Measurements from ENCODE around the gene TNS2.
A peak's percentile ranks its signal among the peaks of the same experiment; 100 is the strongest.

The TNS2 gene

DNA sequence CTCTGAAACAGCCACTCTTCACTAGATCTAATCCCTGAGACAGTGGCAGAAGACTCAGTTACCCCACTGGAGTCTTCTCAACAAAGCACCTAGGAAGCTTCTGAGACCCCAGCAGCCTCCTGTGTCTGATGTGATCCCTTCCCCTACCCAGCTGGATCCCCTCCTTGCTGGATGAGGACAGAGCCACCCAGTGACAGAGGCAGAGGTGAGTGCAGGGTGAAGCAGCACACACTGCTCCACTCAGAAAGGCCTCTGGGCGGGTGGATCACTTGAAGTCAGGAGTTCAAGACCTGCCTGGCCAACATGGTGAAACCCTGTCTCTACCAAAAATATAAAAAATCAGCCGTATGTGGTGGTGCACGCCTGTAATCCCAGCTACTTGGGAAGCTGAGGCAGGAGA is 26.6 kb downstream of the TNS2 start:
- no peak overlapping the region for H3K4me3 ChIP-seq (ENCODE audit: low read depth, low read length)
- H3K27me3 ChIP-seq (ENCODE audit: control insufficient read depth, insufficient read depth, low read length): peaks cover 13% of the 10 kb centered on the region
- peaks cover 8% of the 10 kb centered on the region for H3K4me1 ChIP-seq (ENCODE audit: control insufficient read depth, insufficient read depth, low read length)
- no peaks in the 10 kb centered on the region for H3K9me3 ChIP-seq (ENCODE audit: control insufficient read depth, insufficient read depth, low read length)
- H3K36me3 ChIP-seq (ENCODE audit: control insufficient read depth, insufficient read depth, low read length): peaks cover 2% of the 10 kb centered on the region
- no peak overlapping the region for H3K9ac ChIP-seq (ENCODE audit: low read depth, low read length)

DNA sequence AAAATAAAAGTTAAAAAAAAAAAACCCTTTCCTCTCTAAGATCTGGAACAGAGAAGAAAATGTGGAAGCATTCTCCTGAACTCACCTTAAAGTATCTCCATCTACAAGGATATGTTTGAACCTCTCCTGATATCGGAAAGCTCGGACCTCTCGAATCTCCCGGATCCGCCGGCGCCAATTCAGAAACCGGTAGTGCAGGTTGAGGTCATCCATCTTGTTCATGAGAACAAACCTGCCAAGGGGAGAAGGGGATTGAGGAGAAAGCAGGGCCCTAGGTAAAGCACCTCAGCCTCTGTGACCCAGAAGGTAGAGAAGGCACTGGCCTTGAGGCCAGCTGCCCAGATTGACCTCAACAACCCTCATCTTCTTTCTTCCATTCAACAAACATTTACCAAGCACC is 27.2 kb downstream of the TNS2 start:
- H3K4me1 ChIP-seq (ENCODE audit: control insufficient read depth, insufficient read depth, low read length): peaks cover 5% of the 10 kb centered on the region
- H3K9ac ChIP-seq (ENCODE audit: low read depth, low read length): no peak overlapping the region
- no peak overlapping the region for H3K4me3 ChIP-seq (ENCODE audit: low read depth, low read length)
- peaks cover 2% of the 10 kb centered on the region for H3K36me3 ChIP-seq (ENCODE audit: control insufficient read depth, insufficient read depth, low read length)
- peaks cover 13% of the 10 kb centered on the region for H3K27me3 ChIP-seq (ENCODE audit: control insufficient read depth, insufficient read depth, low read length)
- no peaks in the 10 kb centered on the region for H3K9me3 ChIP-seq (ENCODE audit: control insufficient read depth, insufficient read depth, low read length)

GRCh38 chr12:53078425-53079225 is 28.8 kb downstream of the TNS2 start:
- Histone ChIP-seq H3K4me1 (ENCODE audit: control insufficient read depth, insufficient read depth, low read length) (no peaks in the 10 kb centered on the region), H3K36me3 (ENCODE audit: control insufficient read depth, insufficient read depth, low read length) (peaks cover 2% of the 10 kb centered on the region), H3K27me3 (ENCODE audit: control insufficient read depth, insufficient read depth, low read length) (peaks cover 13% of the 10 kb centered on the region), H3K9me3 (ENCODE audit: control insufficient read depth, insufficient read depth, low read length) (no peaks in the 10 kb centered on the region), H3K4me3 (ENCODE audit: low read depth, low read length) (peak overlapping the region; percentile 61), H3K9ac (ENCODE audit: low read depth, low read length) (peak overlapping the region; percentile 63)

DNA sequence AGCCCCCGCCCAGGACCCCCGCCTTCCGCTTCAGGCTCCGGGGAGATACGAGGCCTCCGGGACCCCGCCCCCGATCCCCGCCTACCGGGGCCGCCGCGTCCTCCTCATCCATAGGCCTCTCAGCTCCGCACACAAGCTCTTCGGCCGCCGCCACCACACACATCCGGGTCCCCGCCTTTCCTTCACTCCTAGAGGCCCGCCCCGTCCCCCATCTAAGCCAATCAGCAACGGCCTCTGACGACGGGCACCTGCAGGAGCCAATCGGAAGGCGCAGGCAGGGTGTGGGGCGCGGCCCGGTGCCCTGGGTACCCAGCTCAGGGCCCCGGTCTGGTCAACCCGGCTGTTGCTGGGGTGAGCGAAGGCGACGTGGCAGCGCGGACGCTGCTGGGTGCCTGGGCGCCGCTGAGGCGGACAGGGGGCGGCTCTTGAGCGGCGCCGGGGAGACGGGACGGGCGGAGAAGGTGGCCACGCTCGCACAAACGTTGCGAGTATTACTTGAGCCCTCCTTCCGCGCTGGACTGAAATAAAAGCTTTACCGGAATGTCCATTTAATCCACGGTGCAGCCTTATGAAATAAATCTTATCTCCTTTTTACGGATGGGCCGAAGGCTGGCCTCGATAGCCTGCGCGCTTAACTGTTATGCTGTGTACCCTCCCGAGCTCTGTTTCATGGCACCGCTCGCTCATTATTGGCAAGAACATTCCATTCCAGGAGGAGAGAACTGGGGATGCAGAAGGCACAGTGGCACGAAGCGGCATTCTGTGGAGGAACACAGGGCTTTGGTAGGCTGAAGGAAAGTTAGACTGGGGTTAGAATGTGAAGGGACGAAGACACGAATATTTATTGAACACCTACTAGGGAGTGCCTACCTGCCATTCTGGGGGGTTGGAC is 29.6 kb downstream of the TNS2 start, which contains the start of gene SPRYD3:
TSS of gene SPRYD3 (minus strand) at position 165 of the 892 bp plus-strand sequence. CDS start at position 108, 57 bp downstream.
- peak within 1 kb of the TSS; percentile 61 for H3K4me3 ChIP-seq (ENCODE audit: low read depth, low read length)
- H3K36me3 ChIP-seq (ENCODE audit: control insufficient read depth, insufficient read depth, low read length): peaks cover 2% of the 10 kb centered on the region
- peaks cover 13% of the 10 kb centered on the region for H3K27me3 ChIP-seq (ENCODE audit: control insufficient read depth, insufficient read depth, low read length)
- peak within 1 kb of the TSS; percentile 63 for H3K9ac ChIP-seq (ENCODE audit: low read depth, low read length)
- no peaks in the 10 kb centered on the region for H3K4me1 ChIP-seq (ENCODE audit: control insufficient read depth, insufficient read depth, low read length)
- H3K9me3 ChIP-seq (ENCODE audit: control insufficient read depth, insufficient read depth, low read length): no peaks in the 10 kb centered on the region

GRCh38 chr12:53082637-53083175 is 32.8 kb downstream of the TNS2 start:
- Histone ChIP-seq H3K27me3 (ENCODE audit: control insufficient read depth, insufficient read depth, low read length) (peaks cover 13% of the 10 kb centered on the region), H3K9me3 (ENCODE audit: control insufficient read depth, insufficient read depth, low read length) (no peaks in the 10 kb centered on the region), H3K36me3 (ENCODE audit: control insufficient read depth, insufficient read depth, low read length) (no peaks in the 10 kb centered on the region), H3K9ac (ENCODE audit: low read depth, low read length) (no peak overlapping the region), H3K4me3 (ENCODE audit: low read depth, low read length) (no peak overlapping the region), H3K4me1 (ENCODE audit: control insufficient read depth, insufficient read depth, low read length) (no peaks in the 10 kb centered on the region)

- Histone ChIP-seq H3K36me3 (ENCODE audit: control insufficient read depth, insufficient read depth, low read length) (no peaks in the 10 kb centered on the region), H3K4me1 (ENCODE audit: control insufficient read depth, insufficient read depth, low read length) (no peaks in the 10 kb centered on the region), H3K4me3 (ENCODE audit: low read depth, low read length) (no peak overlapping the region), H3K9ac (ENCODE audit: low read depth, low read length) (no peak overlapping the region), H3K9me3 (ENCODE audit: control insufficient read depth, insufficient read depth, low read length) (no peaks in the 10 kb centered on the region), H3K27me3 (ENCODE audit: control insufficient read depth, insufficient read depth, low read length) (peaks cover 5% of the 10 kb centered on the region)
Measured at GRCh38 chr12:53086361-53086760, 36.5 kb downstream of the TNS2 start.

GRCh38 chr12:53090105-53090504 is 40.2 kb downstream of the TNS2 start:
- Histone ChIP-seq H3K4me1 (ENCODE audit: control insufficient read depth, insufficient read depth, low read length) (peaks cover 4% of the 10 kb centered on the region), H3K4me3 (ENCODE audit: low read depth, low read length) (no peak overlapping the region), H3K36me3 (ENCODE audit: control insufficient read depth, insufficient read depth, low read length) (no peaks in the 10 kb centered on the region), H3K9me3 (ENCODE audit: control insufficient read depth, insufficient read depth, low read length) (no peaks in the 10 kb centered on the region), H3K9ac (ENCODE audit: low read depth, low read length) (no peak overlapping the region), H3K27me3 (ENCODE audit: control insufficient read depth, insufficient read depth, low read length) (peaks cover 14% of the 10 kb centered on the region)

GRCh38 chr12:53090554-53090953 is 40.7 kb downstream of the TNS2 start:
- Histone ChIP-seq H3K36me3 (ENCODE audit: control insufficient read depth, insufficient read depth, low read length) (no peaks in the 10 kb centered on the region), H3K4me1 (ENCODE audit: control insufficient read depth, insufficient read depth, low read length) (peaks cover 4% of the 10 kb centered on the region), H3K27me3 (ENCODE audit: control insufficient read depth, insufficient read depth, low read length) (peaks cover 14% of the 10 kb centered on the region), H3K9me3 (ENCODE audit: control insufficient read depth, insufficient read depth, low read length) (no peaks in the 10 kb centered on the region), H3K9ac (ENCODE audit: low read depth, low read length) (no peak overlapping the region), H3K4me3 (ENCODE audit: low read depth, low read length) (no peak overlapping the region)

DNA sequence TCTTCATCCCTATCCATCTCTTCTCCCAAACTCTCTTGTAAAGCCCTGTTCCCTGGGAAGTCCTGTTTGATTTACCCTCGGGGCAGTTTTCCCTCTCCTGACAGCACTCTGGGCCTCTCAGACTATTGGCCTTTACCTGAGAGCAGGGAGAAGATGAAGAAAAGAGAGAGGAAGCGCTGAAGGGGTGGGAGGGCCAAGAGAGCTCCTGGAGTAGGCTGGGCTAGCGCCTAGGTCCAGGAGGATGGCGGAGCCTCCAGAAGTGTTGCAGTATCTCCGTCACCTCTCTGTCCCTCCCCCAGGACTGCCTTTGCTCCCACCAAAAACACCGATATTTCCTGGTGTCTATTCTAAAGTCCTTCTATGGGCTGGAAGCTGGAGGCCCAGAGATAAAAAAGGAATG is 41.9 kb downstream of the TNS2 start:
- H3K9me3 ChIP-seq (ENCODE audit: control insufficient read depth, insufficient read depth, low read length): no peaks in the 10 kb centered on the region
- no peak overlapping the region for H3K4me3 ChIP-seq (ENCODE audit: low read depth, low read length)
- H3K4me1 ChIP-seq (ENCODE audit: control insufficient read depth, insufficient read depth, low read length): peaks cover 7% of the 10 kb centered on the region
- H3K36me3 ChIP-seq (ENCODE audit: control insufficient read depth, insufficient read depth, low read length): no peaks in the 10 kb centered on the region
- H3K27me3 ChIP-seq (ENCODE audit: control insufficient read depth, insufficient read depth, low read length): peaks cover 25% of the 10 kb centered on the region
- no peak overlapping the region for H3K9ac ChIP-seq (ENCODE audit: low read depth, low read length)

- no peaks in the 10 kb centered on the region for H3K36me3 ChIP-seq (ENCODE audit: control insufficient read depth, insufficient read depth, low read length)
- H3K9ac ChIP-seq (ENCODE audit: low read depth, low read length): no peak overlapping the region
- no peaks in the 10 kb centered on the region for H3K9me3 ChIP-seq (ENCODE audit: control insufficient read depth, insufficient read depth, low read length)
- H3K4me3 ChIP-seq (ENCODE audit: low read depth, low read length): no peak overlapping the region
- peaks cover 37% of the 10 kb centered on the region for H3K27me3 ChIP-seq (ENCODE audit: control insufficient read depth, insufficient read depth, low read length)
- H3K4me1 ChIP-seq (ENCODE audit: control insufficient read depth, insufficient read depth, low read length): peaks cover 13% of the 10 kb centered on the region
Measured at GRCh38 chr12:53093777-53094393, 44.0 kb downstream of the TNS2 start.

DNA sequence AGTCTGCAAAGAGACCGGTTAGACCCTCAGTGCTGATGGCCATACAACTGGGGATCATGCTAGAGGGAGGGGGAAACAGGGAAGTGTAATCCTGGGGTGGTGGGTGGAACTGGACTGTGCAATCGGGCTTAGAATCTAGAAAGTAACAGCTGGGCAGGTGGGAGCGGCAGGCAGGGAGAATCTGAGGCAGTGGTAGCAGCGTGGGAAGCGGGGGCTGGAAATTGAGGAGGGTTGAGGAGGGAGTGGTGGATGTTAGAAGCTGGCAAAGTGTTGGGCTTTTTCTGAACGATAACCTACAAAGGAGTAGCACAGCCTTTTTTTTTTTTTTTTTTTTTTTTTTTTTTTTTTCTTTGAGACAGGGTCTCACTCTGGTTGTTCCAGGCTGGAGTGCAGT is 44.5 kb downstream of the TNS2 start:
- Histone ChIP-seq H3K9me3 (ENCODE audit: control insufficient read depth, insufficient read depth, low read length) (no peaks in the 10 kb centered on the region), H3K4me1 (ENCODE audit: control insufficient read depth, insufficient read depth, low read length) (peaks cover 18% of the 10 kb centered on the region), H3K4me3 (ENCODE audit: low read depth, low read length) (no peak overlapping the region), H3K9ac (ENCODE audit: low read depth, low read length) (no peak overlapping the region), H3K27me3 (ENCODE audit: control insufficient read depth, insufficient read depth, low read length) (peaks cover 41% of the 10 kb centered on the region), H3K36me3 (ENCODE audit: control insufficient read depth, insufficient read depth, low read length) (no peaks in the 10 kb centered on the region)
